HepG2 (cell line): ENCODE data around the gene CYP2W1. TPM values are rescaled to one million over a fixed set of nuclear protein-coding genes. Genes with fewer than 3 reads are reported as not detected.

Source experiments
- HMGA1 ChIP-seq: sonication (generic); formaldehyde crosslinking; conservative IDR thresholded peaks from 2 replicates; pipeline ENCODE4 v1.4.0; 2020; ENCODE audit warnings: missing genetic modification reagents
- NR1H2 ChIP-seq: sonication (generic); formaldehyde crosslinking; IDR thresholded peaks from 2 replicates; pipeline ENCODE4 v1.8.1; 2022; ENCODE audit warnings: low read depth, missing genetic modification reagents, borderline replicate concordance
- NRL ChIP-seq: sonication (generic); formaldehyde crosslinking; IDR thresholded peaks from 2 replicates; pipeline ENCODE4 v1.5.0; 2020; ENCODE audit warnings: missing genetic modification reagents, mild to moderate bottlenecking, moderate library complexity, borderline replicate concordance
- POLR2AphosphoS2 ChIP-seq: IDR thresholded peaks from 2 replicates; pipeline ENCODE4 v1.6.1; 2011; ENCODE audit warnings: low read depth, low read length, improper control_type of control experiment
- POLR2G ChIP-seq: fragments of 200-400 bp; formaldehyde crosslinking; IDR thresholded peaks from 2 replicates; pipeline ENCODE4 v1.6.1; 2018; ENCODE audit warnings: mild to moderate bottlenecking, low read depth, low read length, moderate library complexity
- PREB ChIP-seq: sonication (generic); formaldehyde crosslinking; IDR thresholded peaks from 2 replicates; pipeline ENCODE4 v1.4.0; 2020; ENCODE audit warnings: missing genetic modification reagents
- RBFOX2 ChIP-seq: fragments of 200-400 bp; formaldehyde crosslinking; IDR thresholded peaks from 2 replicates; pipeline ENCODE4 v1.6.1; 2017; ENCODE audit warnings: low read depth, mild to moderate bottlenecking, low read length
- RERE ChIP-seq: IDR thresholded peaks from 2 replicates; pipeline ENCODE4 v1.6.1; 2016; ENCODE audit warnings: low read depth, missing genetic modification reagents, missing compliant biosample characterization
- TEF ChIP-seq: sonication (generic); formaldehyde crosslinking; IDR thresholded peaks from 2 replicates; pipeline ENCODE4 v1.5.0; 2020; ENCODE audit warnings: missing genetic modification reagents
- ZBTB20 ChIP-seq: sonication (generic); formaldehyde crosslinking; IDR thresholded peaks from 2 replicates; pipeline ENCODE4 v1.8.1; 2023; ENCODE audit warnings: missing genetic modification reagents, low read depth, mild to moderate bottlenecking, borderline replicate concordance
- ZKSCAN5 ChIP-seq: sonication (generic); formaldehyde crosslinking; IDR thresholded peaks from 2 replicates; pipeline ENCODE4 v1.5.1; 2020; ENCODE audit warnings: mild to moderate bottlenecking, missing genetic modification reagents
- ZNF280B ChIP-seq: sonication (generic); formaldehyde crosslinking; IDR thresholded peaks from 2 replicates; pipeline ENCODE4 v1.5.0; 2020; ENCODE audit warnings: missing genetic modification reagents, mild to moderate bottlenecking, borderline replicate concordance
- ZNF317 ChIP-seq: sonication (generic); formaldehyde crosslinking; IDR thresholded peaks from 2 replicates; pipeline ENCODE4 v1.5.0; 2020; ENCODE audit warnings: mild to moderate bottlenecking, missing genetic modification reagents
- ZNF335 ChIP-seq: sonication (generic); formaldehyde crosslinking; IDR thresholded peaks from 2 replicates; pipeline ENCODE4 v1.4.0; 2020; ENCODE audit warnings: missing genetic modification reagents
- ZNF451 ChIP-seq: sonication (generic); formaldehyde crosslinking; IDR thresholded peaks from 2 replicates; pipeline ENCODE4 v1.5.0; 2020; ENCODE audit warnings: mild to moderate bottlenecking, missing genetic modification reagents
- ZNF552 ChIP-seq: sonication (generic); formaldehyde crosslinking; IDR thresholded peaks from 2 replicates; pipeline ENCODE4 v1.9.0; 2022; ENCODE audit warnings: missing genetic modification reagents, mild to moderate bottlenecking, borderline replicate concordance
- ZNF598 ChIP-seq: sonication (generic); formaldehyde crosslinking; IDR thresholded peaks from 2 replicates; pipeline ENCODE4 v1.5.1; 2020; ENCODE audit warnings: mild to moderate bottlenecking, missing genetic modification reagents, borderline replicate concordance
- ZNF660 ChIP-seq: sonication (generic); formaldehyde crosslinking; IDR thresholded peaks from 2 replicates; pipeline ENCODE4 v1.5.1; 2020; ENCODE audit warnings: mild to moderate bottlenecking, low read depth, missing genetic modification reagents, borderline replicate concordance
- polyA plus RNA-seq, 8 experiments: library from polyadenylated mRNA; depleted of rRNA in 3 of 8; stranded (reverse) in 7 of 8; unstranded in 1 of 8; fragments of >200 nt; fragmentation: Illumina TruSeq in 4 of 8; extraction: Trizol in 4 of 8; gene quantifications; 2 replicates each; pipeline versions ENCODE4 v1.2.1 to v1.2.3, GENCODE V29; 2011 to 2016; ENCODE audit warnings: low read depth in 4 of 8, missing spikeins in 1 of 8, mixed read lengths in 1 of 8; ENCODE audit not compliant: insufficient read depth in 1 of 8
- total RNA-seq, 5 experiments: library from RNA; depleted of rRNA; stranded (reverse); fragments of >200 nt; fragmentation: Illumina TruSeq; extraction: Trizol; gene quantifications; 2 replicates each; pipeline ENCODE4 v1.2.3, GENCODE V29; 2016; ENCODE audit warnings: low read depth in 1 of 5
- TF ChIP-seq, protein P1 (sequence below): sonication (generic); formaldehyde crosslinking; IDR thresholded peaks from 2 replicates; pipeline ENCODE4 v1.4.0; 2020; ENCODE audit warnings: mild to moderate bottlenecking, missing genetic modification reagents

The CYP2W1 gene
- total and polyA plus RNA-seq, 2 of the 13 experiments (the other 11 are each of a cell fraction or from before 2014, with no cell fraction given): 19.5 to 31.7 TPM

DNA sequence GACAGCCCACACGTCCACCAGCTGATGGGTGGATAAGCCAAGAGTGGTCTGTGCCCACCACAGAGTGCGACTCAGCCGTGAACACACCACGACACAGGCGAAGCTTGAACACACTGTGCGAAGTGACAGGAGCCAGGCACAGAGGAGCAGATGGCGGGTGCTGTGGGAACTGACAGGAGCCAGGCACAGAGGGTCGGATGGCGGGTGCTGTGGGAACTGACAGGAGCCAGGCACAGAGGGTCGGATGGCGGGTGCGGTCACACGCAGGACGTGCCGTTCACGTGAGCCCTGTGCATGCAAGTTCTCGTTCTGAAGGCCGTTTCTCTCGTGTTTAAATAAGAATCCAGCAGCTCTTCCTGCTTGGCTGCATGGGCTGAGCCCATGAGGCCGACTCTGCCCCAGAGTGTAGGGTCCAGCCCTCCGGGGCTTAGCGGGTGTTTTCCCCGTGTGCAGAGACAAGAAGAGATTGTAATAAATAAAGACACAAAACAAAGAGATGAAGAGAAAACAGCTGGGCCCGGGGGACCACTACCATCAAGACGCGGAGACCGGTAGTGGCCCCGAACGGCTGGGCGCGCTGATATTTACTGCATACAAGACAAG is 22.6 kb upstream of the CYP2W1 start (continued):
- peak; percentile 47; the same call in 1 of the 2 replicates for TF ChIP-seq ZBTB20
- TF ChIP-seq PREB (CRISPR knock-in tag): no peak
- TF ChIP-seq NRL: peak; percentile 45
- TF ChIP-seq TEF: no peak
- peak; percentile 15; the same call in 1 of the 2 replicates for TF ChIP-seq RERE
- peak; percentile 62; the same call in 1 of the 2 replicates for TF ChIP-seq ZNF598 (CRISPR knock-in tag)
- TF ChIP-seq, protein P1, sequence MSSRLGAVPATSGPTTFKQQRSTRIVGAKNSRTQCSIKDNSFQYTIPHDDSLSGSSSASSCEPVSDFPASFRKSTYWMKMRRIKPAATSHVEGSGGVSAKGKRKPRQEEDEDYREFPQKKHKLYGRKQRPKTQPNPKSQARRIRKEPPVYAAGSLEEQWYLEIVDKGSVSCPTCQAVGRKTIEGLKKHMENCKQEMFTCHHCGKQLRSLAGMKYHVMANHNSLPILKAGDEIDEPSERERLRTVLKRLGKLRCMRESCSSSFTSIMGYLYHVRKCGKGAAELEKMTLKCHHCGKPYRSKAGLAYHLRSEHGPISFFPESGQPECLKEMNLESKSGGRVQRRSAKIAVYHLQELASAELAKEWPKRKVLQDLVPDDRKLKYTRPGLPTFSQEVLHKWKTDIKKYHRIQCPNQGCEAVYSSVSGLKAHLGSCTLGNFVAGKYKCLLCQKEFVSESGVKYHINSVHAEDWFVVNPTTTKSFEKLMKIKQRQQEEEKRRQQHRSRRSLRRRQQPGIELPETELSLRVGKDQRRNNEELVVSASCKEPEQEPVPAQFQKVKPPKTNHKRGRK: no peak
- TF ChIP-seq NR1H2 (CRISPR knock-in tag): 0 out of 2 replicates have a peak, but pooled peaks have one; percentile 38
- no peak for TF ChIP-seq RBFOX2
- TF ChIP-seq ZNF552: peak; percentile 29; the same call in 1 of the 2 replicates
- TF ChIP-seq ZKSCAN5 (CRISPR knock-in tag): 0 out of 2 replicates have a peak, but pooled peaks have one; percentile 20
- TF ChIP-seq POLR2G: no peak
- no peak for TF ChIP-seq ZNF317 (CRISPR knock-in tag)
- TF ChIP-seq POLR2AphosphoS2: no peak
- TF ChIP-seq ZNF280B (CRISPR knock-in tag): no peak
- 0 out of 2 replicates have a peak, but pooled peaks have one; percentile 39 for TF ChIP-seq ZNF451 (CRISPR knock-in tag)
- no peak for TF ChIP-seq ZNF660 (CRISPR knock-in tag)
- TF ChIP-seq ZNF335 (CRISPR knock-in tag): no peak
- no peak for TF ChIP-seq HMGA1 (CRISPR knock-in tag)
